OCI-LY1 (cell line): ENCODE measurements around the gene GPR176.

ENCODE experiments used
- H2AFZ ChIP-seq: fragments of 200-600 bp; sonication (generic), shearing (Covaris generic); 2 replicates; pipeline ENCODE4 v1.6.0; 2014; ENCODE audit warnings: antibody characterized with exemption, mild to moderate bottlenecking, low read length
- H3F3A ChIP-seq: fragments of 200-600 bp; sonication (generic), shearing (Covaris generic); 2 replicates; pipeline ENCODE4 v1.6.0; 2014; ENCODE audit warnings: mild to moderate bottlenecking, antibody characterized with exemption, low read length, moderate library complexity; ENCODE audit not compliant: insufficient read depth
- H3K27ac ChIP-seq: fragments of 200-600 bp; sonication (generic); 2 replicates; pipeline ENCODE4 v1.5.1; 2014; ENCODE audit warnings: low read length, mixed run types, mild to moderate bottlenecking, low read depth; ENCODE audit not compliant: poor library complexity, severe bottlenecking
- H3K27me3 ChIP-seq: fragments of 200-600 bp; sonication (generic); 2 replicates; pipeline ENCODE4 v1.6.0; 2014; ENCODE audit warnings: antibody characterized with exemption, mild to moderate bottlenecking, low read length, moderate library complexity; ENCODE audit not compliant: insufficient read depth
- H3K36me3 ChIP-seq: fragments of 200-600 bp; sonication (generic); 2 replicates; pipeline ENCODE4 v1.6.1; 2014; ENCODE audit warnings: mild to moderate bottlenecking, antibody characterized with exemption, low read length, moderate library complexity, mixed read lengths; ENCODE audit not compliant: insufficient read depth
- H3K4me1 ChIP-seq: fragments of 200-600 bp; sonication (generic); 2 replicates; pipeline ENCODE4 v1.5.1; 2014; ENCODE audit warnings: mild to moderate bottlenecking, low read length, moderate library complexity; ENCODE audit not compliant: insufficient read depth, severe bottlenecking
- H3K4me2 ChIP-seq: fragments of 200-600 bp; sonication (generic), shearing (Covaris generic); 2 replicates; pipeline ENCODE4 v1.6.1; 2014; ENCODE audit warnings: low read length
- H3K4me3 ChIP-seq: fragments of 200-600 bp; sonication (generic); 2 replicates; pipeline ENCODE4 v1.5.1; 2014; ENCODE audit warnings: low read length, low read depth, mild to moderate bottlenecking, mixed read lengths; ENCODE audit not compliant: poor library complexity, severe bottlenecking
- H3K79me2 ChIP-seq: fragments of 200-600 bp; shearing (Covaris generic); 2 replicates; pipeline ENCODE4 v1.6.1; 2016; ENCODE audit warnings: mixed run types, low read length, mixed read lengths; ENCODE audit not compliant: insufficient read depth
- H3K9ac ChIP-seq: fragments of 200-600 bp; sonication (generic), shearing (Covaris generic); 2 replicates; pipeline ENCODE4 v1.6.1; 2014; ENCODE audit warnings: mild to moderate bottlenecking, low read length, mixed read lengths
- H3K9me2 ChIP-seq: fragments of 200-600 bp; sonication (generic), shearing (Covaris generic); 2 replicates; pipeline ENCODE4 v1.6.1; 2014; ENCODE audit warnings: low read depth, mild to moderate bottlenecking, low read length, mixed read lengths
- H3K9me3 ChIP-seq: fragments of 200-600 bp; shearing (Covaris generic); 2 replicates; pipeline ENCODE4 v1.6.1; 2014; ENCODE audit warnings: low read length, mixed read lengths
- H4K20me1 ChIP-seq: fragments of 200-600 bp; sonication (generic), shearing (Covaris generic); 2 replicates; pipeline ENCODE4 v1.6.0; 2016; ENCODE audit warnings: mild to moderate bottlenecking, low read length; ENCODE audit not compliant: insufficient read depth
- CTCF ChIP-seq: fragments of 200-600 bp; sonication (generic), shearing (Covaris generic); IDR thresholded peaks from 2 replicates; pipeline ENCODE4 v1.5.1; 2017; ENCODE audit warnings: mild to moderate bottlenecking, antibody characterized with exemption, low read length, moderate library complexity, mixed read lengths
- EZH2 ChIP-seq: fragments of 200-600 bp; sonication (generic), shearing (Covaris generic); IDR thresholded peaks from 2 replicates; pipeline ENCODE4 v1.8.0; 2017; ENCODE audit warnings: borderline replicate concordance, mixed run types, mild to moderate bottlenecking, antibody characterized with exemption, low read length, moderate library complexity, mixed read lengths

The GPR176 gene

GRCh38 chr15:39966521-39966920 is 46.5 kb upstream of the GPR176 start:
- Histone ChIP-seq H3F3A (no peaks in the 10 kb centered on the region), H3K79me2 (no peaks in the 10 kb centered on the region; the same call in 1 of the 2 replicates), H3K4me3 (no peak overlapping the region), H3K9ac (no peak overlapping the region), H3K9me3 (no peaks in the 10 kb centered on the region), H3K36me3 (peaks cover 58% of the 10 kb centered on the region), H3K9me2 (no peaks in the 10 kb centered on the region), H3K4me1 (peaks cover 28% of the 10 kb centered on the region), H2AFZ (no peak overlapping the region), H4K20me1 (no peaks in the 10 kb centered on the region), H3K27me3 (no peaks in the 10 kb centered on the region), H3K27ac (no peak overlapping the region), H3K4me2 (no peak overlapping the region)
- no peak for TF ChIP-seq CTCF
- TF ChIP-seq EZH2 = no peak

GRCh38 chr15:39963786-39964185 is 43.7 kb upstream of the GPR176 start:
- Histone ChIP-seq H3K36me3 (peaks cover 63% of the 10 kb centered on the region), H3F3A (no peaks in the 10 kb centered on the region), H3K4me2 (no peak overlapping the region), H3K4me1 (peaks cover 15% of the 10 kb centered on the region), H3K79me2 (no peaks in the 10 kb centered on the region), H3K9ac (no peak overlapping the region), H3K9me2 (no peaks in the 10 kb centered on the region), H3K27me3 (no peaks in the 10 kb centered on the region), H3K4me3 (no peak overlapping the region), H3K9me3 (no peaks in the 10 kb centered on the region), H4K20me1 (no peaks in the 10 kb centered on the region), H3K27ac (no peak overlapping the region), H2AFZ (no peak overlapping the region)
- no peak for TF ChIP-seq EZH2

DNA sequence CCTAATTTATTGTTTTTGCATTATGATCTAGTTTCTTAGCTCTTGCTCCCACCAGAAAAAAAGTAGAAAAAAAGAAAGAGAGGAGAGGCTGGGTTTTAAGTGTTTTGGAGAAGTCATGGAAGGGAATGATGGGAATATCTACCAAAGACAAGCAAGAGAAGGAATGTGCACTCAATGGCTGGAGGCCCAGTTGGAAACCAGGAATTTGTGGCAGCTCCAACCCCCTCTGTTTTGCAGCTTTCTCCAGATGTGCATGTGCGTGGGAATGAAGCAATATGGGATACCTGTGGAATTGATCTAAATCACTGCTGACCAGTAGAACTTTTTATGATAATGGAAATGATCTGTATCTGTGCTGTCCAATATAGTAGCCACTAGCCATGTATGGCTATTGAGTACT is 41.0 kb upstream of the GPR176 start:
- no peak overlapping the region for H3K4me2 ChIP-seq
- no peaks in the 10 kb centered on the region for H3K79me2 ChIP-seq
- H2AFZ ChIP-seq = no peak overlapping the region
- no peak overlapping the region for H3K4me3 ChIP-seq
- H4K20me1 ChIP-seq = no peaks in the 10 kb centered on the region
- TF ChIP-seq CTCF (no peak), EZH2 (no peak)
- H3K27me3 ChIP-seq = no peaks in the 10 kb centered on the region
- no peaks in the 10 kb centered on the region for H3F3A ChIP-seq
- no peaks in the 10 kb centered on the region for H3K9me2 ChIP-seq
- H3K4me1 ChIP-seq = no peaks in the 10 kb centered on the region
- peaks cover 71% of the 10 kb centered on the region for H3K36me3 ChIP-seq
- no peak overlapping the region for H3K9ac ChIP-seq
- no peaks in the 10 kb centered on the region for H3K9me3 ChIP-seq
- H3K27ac ChIP-seq = no peak overlapping the region

DNA sequence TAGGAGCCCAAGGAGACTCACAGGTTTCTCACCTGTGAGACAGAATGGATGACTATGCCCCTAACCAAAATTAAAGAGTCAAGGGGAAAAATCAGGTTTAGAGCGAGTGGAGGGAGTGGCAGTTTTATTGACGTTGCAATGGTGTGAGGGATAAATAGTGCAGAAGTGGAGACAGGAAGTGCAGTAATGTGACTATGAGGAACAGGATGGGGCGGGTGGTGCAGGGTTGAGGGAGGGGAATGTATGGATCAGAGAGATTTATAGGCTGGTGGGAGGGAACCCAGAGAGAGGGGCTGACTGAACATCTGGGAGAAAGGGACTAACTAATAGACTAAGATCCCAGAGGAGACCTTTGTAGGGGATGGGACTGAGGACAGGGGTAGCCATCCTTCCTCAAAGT is 40.3 kb upstream of the GPR176 start:
- Histone ChIP-seq H3K27ac (no peak overlapping the region), H3K9me3 (no peaks in the 10 kb centered on the region), H3F3A (no peaks in the 10 kb centered on the region), H3K4me2 (no peak overlapping the region), H3K36me3 (peaks cover 69% of the 10 kb centered on the region), H3K9ac (no peak overlapping the region), H2AFZ (no peak overlapping the region), H3K4me3 (no peak overlapping the region), H3K27me3 (no peaks in the 10 kb centered on the region), H4K20me1 (no peaks in the 10 kb centered on the region), H3K79me2 (no peaks in the 10 kb centered on the region), H3K4me1 (no peaks in the 10 kb centered on the region), H3K9me2 (no peaks in the 10 kb centered on the region)
- TF ChIP-seq CTCF = no peak
- TF ChIP-seq EZH2 = no peak
